GM19463 (cell line): ENCODE results near the gene SEC16A.

Experiments
- ATAC-seq: cut with Tn5 transposase; IDR thresholded peaks from one replicate; pipeline ENCODE4 v1.9.1; 2021; ENCODE audit warnings: mild to moderate bottlenecking, moderate library complexity; ENCODE audit not compliant: unreplicated experiment

Gene SEC16A

GRCh38 chr9:136486823-136487620, 4.2 kb upstream of the SEC16A start:
- ATAC-seq, result no peak

DNA sequence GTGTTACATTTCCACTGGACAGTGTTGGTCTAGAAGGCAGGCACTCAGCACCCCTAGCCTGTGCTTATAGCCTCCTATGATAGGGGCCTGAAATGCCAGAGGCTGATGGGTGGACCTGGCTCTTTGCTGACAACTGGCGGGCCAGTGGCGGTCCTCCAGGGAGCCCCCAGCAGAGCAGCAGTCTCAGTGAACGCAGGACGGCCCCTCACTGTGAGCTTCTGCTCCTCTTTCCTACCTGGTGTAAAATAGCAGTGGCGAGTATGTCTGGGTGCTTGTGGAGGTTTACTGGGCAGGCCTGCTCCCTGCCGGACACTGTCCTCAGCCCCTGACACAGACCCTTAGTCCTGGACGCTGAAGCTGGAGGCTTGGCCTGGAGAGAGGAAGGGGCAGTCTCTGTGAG, 3.3 kb upstream of the SEC16A start:
- no peak for ATAC-seq

DNA sequence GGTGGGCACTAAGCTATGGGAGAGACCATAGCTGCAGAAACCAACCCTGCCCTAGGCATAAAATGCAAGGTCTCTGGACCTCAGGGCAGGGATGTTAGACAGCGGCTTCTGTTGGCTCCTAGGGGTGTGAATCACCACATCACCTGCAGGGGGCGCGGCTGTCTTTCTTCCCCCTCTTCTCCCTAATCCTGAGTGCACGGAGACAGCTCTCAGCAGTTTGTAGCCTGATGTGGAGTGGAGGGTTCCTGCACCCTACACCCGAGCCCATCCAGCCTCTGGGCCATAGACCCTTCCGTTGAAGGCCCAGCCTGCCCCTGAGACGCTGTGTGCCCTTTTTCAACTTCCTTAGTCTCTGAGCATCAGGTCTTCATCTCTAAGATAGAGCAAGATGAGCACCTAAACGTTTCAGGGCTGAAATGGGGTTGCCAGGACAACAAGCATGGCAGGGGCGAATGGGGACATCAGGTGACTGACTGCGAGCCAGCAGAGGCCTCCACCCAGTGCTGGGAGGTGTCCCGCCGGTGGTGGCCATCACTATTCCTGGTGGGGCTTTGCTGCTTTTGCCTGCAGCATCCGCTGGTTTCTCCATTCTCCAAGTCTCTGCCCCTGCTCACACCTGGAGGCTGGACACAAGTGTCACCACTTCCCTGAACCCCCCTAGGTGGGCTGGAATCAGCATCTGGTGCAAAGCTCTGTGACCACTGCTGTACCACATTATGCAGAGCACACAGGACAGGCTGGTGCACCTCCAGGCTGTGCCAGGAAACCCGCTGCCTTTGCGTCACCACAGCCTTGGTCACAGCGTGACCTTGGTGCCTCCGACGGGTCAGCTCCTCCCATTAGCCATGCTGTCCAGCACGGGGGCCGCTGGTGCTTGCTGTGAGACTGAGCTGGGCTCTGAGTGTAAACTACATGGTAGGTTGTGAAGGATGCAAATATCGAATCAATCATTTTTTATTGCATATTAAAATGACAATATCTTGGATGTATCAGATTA, 2.5 kb upstream of the SEC16A start:
- no peak for ATAC-seq

GRCh38 chr9:136484153-136485048, 1.6 kb upstream of the SEC16A start:
- no peak for ATAC-seq

DNA sequence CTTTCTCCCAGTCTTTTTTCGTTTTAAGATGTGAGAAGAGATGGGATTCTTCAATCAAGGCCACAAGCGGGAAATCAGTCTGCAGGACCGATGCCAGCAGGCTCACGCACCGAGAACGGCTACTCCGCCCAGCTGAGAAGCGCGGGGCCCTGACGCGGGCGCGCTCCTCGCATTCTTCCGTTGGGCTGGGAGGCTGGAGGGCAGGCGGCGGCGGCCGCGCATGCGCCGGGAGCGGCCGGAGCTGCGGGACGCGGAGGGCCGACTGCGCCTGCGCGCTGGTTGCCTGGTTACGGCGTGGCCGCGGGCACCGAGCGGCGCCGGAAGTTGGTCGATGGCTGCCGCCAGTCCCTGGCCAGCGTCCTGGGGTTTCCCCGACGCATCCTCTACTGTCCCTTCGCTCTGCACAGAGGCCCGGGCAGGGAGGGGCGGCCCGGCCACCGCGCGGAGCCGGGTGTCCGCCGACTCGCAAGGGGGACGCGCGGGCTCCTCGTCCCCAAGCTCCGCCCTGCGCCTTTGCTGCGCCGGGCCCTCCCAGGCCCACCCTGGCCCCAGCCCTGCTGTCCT, 831 bp upstream of the SEC16A start:
- peak; percentile 59 for ATAC-seq

DNA sequence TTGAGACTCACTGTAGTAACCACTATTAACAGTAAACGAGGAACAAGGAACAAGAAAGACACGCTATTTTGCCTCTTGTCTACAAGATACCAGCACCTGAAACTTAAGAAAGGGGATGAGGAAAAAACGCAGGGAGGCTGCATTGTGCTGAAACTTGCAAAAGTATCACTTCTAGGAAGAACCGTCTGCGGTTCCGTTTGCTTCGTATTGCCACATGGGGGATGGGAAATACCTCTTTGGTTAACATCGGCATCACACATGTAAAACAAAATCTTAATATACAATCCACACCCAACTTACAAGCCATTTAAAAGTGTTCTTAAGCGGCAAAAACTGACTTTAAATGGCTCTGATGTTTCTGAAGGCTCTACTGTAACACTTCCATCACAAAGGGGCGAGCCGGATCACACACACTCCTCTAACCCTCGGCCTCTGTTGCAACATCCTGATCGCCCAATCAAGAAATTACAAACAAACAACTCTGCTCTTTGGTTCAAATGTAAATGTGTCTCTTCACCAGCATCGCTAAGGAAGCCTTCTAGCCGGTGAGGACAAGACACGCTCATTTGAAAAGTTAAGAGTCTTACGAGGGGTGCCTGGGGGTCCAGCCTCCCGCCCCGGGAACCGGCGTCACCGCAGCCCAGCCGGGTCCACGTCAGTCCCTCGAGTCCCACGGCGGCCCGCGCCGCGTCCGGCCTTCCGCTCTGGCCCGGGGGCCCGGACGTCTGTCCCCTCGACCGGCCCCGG, 621 bp downstream of the SEC16A start:
- ATAC-seq, result no peak

DNA sequence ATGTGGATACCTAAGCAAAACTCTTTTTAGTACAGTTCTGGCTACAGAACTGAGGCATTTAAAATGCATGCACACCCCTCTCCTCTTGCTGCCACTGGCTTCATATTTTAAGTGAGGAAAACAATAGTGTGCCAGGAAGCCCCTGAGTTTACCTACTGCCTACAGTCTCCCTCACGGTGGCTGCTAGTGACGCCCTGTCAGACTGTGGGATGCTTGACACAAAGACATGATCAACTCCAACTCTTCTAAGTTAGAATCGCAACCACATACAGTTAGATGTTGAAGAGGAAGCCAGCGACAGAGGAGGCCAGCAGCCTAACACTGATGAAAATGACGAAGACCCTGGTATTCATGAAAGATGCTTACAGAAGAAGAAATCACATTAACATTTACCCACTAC, 1.3 kb downstream of the SEC16A start:
- ATAC-seq, result no peak

DNA sequence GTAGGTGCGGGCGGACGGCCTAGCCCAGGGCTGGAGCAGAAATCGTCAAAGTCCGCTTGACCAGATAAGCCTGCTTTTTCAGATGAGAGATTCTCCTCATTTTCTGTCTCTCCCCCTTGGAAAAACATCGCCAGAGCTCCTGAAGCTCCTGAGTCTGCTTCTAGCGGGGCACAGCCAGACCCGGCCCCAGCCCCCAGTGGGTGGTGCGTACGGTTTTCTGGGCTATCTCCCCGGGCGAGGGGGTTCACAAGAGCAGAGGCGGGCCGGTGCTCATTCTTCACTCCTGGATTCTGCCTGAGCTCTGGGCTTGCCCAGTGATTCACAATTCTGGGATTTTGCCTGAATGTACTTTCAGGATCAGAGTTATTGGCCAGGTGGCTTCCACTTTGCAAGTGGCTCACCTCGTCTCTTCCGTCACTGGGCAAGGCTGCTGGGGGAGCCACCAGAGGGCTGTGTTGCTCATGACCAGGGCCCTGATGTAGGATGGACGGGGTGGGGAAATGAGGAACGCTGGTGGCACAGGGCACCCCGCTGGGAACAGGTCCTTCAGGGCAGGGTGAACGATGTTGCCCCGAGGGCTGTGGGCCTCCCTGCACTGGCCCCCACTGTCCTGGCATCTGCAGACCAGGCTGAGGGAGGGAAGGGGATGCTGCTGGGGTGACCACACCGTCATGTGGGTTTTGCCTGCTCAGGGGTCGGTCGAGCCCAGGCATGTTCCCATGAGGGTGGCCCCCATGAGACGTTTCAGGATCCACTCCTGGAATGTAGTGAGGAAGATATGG, 6.3 kb downstream of the SEC16A start:
- ATAC-seq, result no peak

DNA sequence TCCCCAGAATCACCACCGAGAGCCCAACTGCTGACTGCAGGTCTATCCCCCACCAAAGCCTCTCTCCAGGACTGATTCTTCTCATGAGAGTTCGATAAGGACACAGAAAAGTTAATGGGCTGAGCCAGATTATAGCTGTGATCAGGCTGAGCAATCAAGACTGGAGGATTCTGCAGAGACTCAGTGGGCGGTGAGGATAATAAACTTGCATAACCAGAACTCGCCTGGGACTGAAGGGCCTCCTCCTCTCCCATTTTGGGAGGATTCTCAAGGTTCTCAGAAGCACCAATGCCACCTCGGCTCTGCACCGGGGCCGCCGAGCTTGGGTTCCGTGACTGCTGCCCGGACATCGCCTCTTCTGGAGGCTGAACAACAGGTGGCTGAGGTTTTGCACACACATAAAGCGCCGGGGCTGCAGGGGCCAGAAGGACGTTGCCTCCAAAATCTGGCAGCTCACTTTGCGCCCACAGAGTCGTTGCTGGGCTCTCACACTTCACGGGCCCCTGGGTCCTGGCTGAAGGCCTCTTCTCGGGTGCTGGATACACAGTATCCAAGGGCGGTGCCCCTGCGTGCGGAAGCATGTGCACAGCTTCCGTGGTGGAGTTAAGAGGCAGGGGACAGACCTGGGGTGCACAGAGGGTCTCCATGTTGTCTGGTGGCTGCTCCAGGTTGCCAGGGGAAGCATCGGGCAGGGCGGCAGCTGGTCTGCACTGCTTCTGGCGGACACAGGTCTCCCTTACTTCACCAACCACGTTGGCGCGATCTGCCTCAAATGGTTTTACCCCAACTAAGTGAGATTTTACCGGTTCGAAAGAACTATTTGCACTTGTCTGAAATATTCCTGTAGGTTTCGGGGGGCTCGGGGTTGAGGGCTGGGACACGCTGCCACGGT, 7.6 kb downstream of the SEC16A start:
- ATAC-seq, result no peak

DNA sequence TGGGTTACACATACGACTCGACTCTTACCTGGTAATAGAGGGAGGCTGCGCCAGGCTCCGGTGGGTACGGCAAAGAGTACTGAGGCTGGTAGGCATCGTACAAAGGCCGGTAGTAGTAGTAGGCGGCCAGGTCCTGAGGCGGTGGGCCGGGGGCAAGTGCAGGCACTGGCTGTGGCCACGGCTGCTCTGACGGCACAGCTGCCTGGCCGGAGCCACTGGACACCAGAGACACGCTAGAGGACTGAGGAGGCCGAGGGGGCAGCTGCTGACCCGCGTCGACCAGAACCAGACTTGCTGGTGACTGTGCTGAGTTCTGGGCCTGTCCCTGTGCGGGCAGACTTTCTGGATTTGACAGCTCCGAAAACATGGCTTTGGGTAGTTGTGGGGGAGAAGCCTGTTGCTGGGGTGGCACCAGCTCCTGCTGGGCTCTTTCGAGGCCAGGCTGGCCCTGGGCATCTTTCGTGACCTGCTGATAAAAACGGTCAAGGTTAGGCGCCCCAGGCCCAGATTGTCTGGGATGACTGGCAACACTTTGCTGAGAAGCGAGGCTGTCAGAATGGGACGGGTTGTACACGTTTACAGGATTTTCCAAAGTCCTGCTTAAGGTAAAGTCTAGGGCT, 8.7 kb downstream of the SEC16A start:
- ATAC-seq, result no peak

- ATAC-seq, result no peak
Measured at GRCh38 chr9:136473354-136473721, 9.5 kb downstream of the SEC16A start.

DNA sequence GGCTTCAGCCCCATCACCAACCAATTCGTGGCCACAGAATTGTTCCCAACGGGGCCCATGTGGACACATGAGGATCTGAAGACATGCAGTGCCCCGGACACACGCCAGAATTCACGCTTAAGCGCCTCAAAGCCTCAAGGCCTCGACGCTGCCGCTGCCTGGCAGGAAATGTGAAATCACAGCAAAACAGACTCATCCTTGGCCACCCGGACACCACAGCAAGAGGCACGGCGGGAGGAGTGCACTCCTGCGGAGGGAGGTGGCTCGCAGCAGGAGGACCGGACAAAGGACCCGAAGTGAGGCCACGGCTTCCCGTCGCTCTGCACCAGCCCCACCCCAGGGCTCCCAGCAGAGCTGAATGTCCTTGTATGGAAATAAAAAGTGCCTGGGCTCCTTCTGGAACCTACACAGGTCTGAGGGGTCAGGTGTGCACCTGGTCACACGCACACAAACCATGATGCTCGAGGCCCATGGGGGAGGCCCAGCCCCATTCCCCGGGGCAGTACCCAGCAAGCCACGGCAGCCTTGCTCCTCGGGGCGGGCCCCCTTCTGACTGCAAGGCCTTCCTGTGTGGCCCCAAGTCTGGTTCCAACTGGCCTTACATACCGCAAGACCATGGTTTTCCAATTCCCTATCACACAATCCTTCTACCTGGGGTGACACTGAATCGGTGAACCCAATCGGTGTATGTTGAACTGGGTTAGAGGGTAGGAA, 10.0 kb downstream of the SEC16A start:
- ATAC-seq, result no peak

DNA sequence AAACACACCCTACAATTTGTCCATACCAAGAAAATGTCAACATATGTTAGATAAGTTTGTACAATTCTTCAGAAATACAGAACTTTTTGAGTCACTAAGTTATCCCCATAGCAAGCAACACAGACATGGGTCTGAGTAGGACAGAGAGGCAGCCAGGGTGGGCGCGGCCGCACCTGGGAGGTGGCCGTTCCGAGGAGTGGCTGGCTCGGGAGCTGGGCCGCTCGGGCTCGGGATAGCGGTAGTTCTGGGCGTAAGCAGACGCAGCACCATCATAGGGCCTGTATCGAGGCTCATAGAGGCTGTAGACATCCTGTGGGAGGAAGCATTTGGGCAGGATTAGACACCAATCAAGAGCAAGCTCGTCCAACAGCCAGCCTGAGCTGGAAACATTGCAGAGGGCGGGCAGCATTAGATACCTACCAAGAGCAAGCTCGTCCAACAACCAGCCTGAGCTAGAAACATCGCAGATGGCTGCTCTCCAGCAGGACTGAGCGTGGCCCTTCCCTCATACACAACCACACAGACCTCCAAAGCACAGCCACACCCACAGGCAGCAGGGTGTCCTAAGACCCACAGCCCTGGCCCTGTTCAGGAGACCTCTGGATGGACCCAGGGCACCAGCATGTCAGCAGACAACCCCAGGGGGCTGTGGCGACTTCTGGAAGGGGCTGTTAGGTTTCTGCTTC, 10.9 kb downstream of the SEC16A start:
- ATAC-seq, result no peak

- no peak for ATAC-seq
Measured at GRCh38 chr9:136470792-136471469, 11.9 kb downstream of the SEC16A start.

GRCh38 chr9:136470356-136470755, 12.5 kb downstream of the SEC16A start:
- ATAC-seq, result no peak

DNA sequence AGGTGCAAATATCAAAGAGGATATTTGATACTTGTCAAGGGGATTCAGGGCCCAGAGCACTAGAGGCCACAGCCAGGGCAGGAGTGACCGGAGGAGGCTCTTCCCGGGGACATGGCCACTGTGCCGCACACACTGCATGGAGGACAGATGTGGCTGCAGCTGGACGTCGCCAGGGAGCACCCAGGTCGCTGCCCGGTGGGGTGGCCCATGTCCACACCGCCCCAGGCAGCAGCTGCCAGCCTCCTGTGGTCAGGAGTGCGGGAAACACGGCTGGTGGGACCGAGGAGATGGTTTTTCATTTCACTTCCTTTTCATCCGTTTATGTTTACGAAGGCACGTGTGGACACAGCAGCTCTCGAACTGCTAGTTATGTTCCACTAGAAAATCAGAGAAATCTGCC, 15.1 kb downstream of the SEC16A start:
- no peak for ATAC-seq
